ENCODE results near the gene IL10RA.

DNA sequence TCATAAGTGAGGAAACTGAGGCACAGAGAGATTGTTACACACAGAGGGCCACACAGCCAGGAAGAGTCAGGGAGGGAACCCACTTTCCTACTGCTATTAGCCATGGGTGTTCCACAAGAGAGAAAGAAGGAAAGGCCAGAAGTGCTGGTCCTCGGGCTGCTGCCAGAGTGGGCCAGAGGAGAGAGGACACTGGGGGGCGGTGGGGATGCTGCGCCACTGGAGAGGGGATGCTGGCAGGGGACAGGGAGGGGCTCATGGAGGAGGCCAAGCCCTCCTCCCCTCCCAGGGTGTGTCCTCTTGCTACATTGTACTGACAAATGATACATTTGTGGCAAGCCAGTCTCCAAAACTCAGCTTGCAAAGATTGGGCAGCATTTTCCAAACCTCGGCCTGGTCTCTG lies 9.9 kb downstream of the IL10RA start:
- TF ChIP-seq CTCF (IDR thresholded peaks at IDR 0.05) = no peak
- TF ChIP-seq POLR2A (IDR thresholded peaks at IDR 0.05) = no peak
